ENCODE results near the gene MAN1A2. TPM values are rescaled to one million over a fixed set of nuclear protein-coding genes. Genes with fewer than 3 reads are reported as not detected.

Gene MAN1A2
- total and polyA plus RNA-seq, 9 of the 15 experiments (the other 6 are each of a cell fraction or from before 2014, with no cell fraction given) = 4.2 to 38.4 (median 18.7) TPM

GRCh38 chr1:117363571-117364048, 3.6 kb upstream of the MAN1A2 start (continued):
- TF ChIP-seq ZNF175 (CRISPR knock-in tag; IDR thresholded peaks at IDR 0.05; ENCODE audit: low read depth) (peak; percentile 73; the same call in 1 of the 2 replicates), SIX5 (IDR thresholded peaks at IDR 0.05; ENCODE audit: borderline replicate concordance in 1 of 2, insufficient read depth in 1 of 2, low read depth in 1 of 2, low read length in 2 of 2) (no peak), NFYB (IDR thresholded peaks at IDR 0.05; ENCODE audit: extremely low read depth, insufficient read length) (no peak), CXXC5 (CRISPR knock-in tag; IDR thresholded peaks at IDR 0.05) (peak; percentile 29; the same call in 1 of the 2 replicates), ZNF274 (IDR thresholded peaks at IDR 0.05; ENCODE audit: borderline replicate concordance, low read depth, low read length) (no peak), YY1 (IDR thresholded peaks at IDR 0.05; ENCODE audit: borderline replicate concordance in 1 of 3, control insufficient read depth in 1 of 3, extremely low read depth in 1 of 3, insufficient read depth in 3 of 3, insufficient read length in 1 of 3, insufficient replicate concordance in 2 of 3, low read depth in 1 of 3, low read length in 2 of 3) (peak in 1 of 3 experiments; percentile 65), FOS (IDR thresholded peaks at IDR 0.05; ENCODE audit: extremely low read depth, insufficient read length) (no peak), MAZ (CRISPR knock-in tag; conservative IDR thresholded peaks at IDR 0.05 in 1 of 2, IDR thresholded peaks at IDR 0.05 in 1 of 2) (0 out of 4 replicates have a peak, but pooled peaks of 1 of the 2 experiments have one; percentile 50), RHOXF2B (CRISPR knock-in tag; conservative IDR thresholded peaks at IDR 0.05) (0 out of 2 replicates have a peak, but pooled peaks have one; percentile 56), NRF1 (conservative IDR thresholded peaks at IDR 0.05 in 1 of 2, IDR thresholded peaks at IDR 0.05 in 1 of 2) (peak; percentile 92 to 93), DNMT1 (IDR thresholded peaks at IDR 0.05) (no peak), SAFB (IDR thresholded peaks at IDR 0.05; ENCODE audit: borderline replicate concordance, low read depth, low read length) (no peak), ELF4 (CRISPR knock-in tag; IDR thresholded peaks at IDR 0.05) (peak; percentile 83), FOXA1 (IDR thresholded peaks at IDR 0.05; ENCODE audit: borderline replicate concordance) (no peak), ILF3 (IDR thresholded peaks at IDR 0.05; ENCODE audit: borderline replicate concordance) (no peak)

Data from K562 (cell line).